Ishikawa (cell line): ENCODE data around the gene NGF.

ENCODE experiments used
- CEBPB ChIP-seq: IDR thresholded peaks from 2 replicates; pipeline ENCODE4 v1.6.1; 2012
- CREB1 ChIP-seq: IDR thresholded peaks from 2 replicates; pipeline ENCODE4 v1.6.1; 2012; ENCODE audit warnings: low read depth
- EGR1 ChIP-seq: IDR thresholded peaks from 2 replicates; pipeline ENCODE4 v1.6.1; 2012
- EP300 ChIP-seq: IDR thresholded peaks from 2 replicates; pipeline ENCODE4 v1.6.1; 2012; ENCODE audit warnings: borderline replicate concordance
- FOXM1 ChIP-seq: IDR thresholded peaks from 2 replicates; pipeline ENCODE4 v1.6.1; 2012; ENCODE audit warnings: low read depth, borderline replicate concordance
- NFIC ChIP-seq: IDR thresholded peaks from 2 replicates; pipeline ENCODE4 v1.6.1; 2012
- RAD21 ChIP-seq: IDR thresholded peaks from 2 replicates; pipeline ENCODE4 v1.6.1; 2012; ENCODE audit warnings: low read depth
- TAF1 ChIP-seq: IDR thresholded peaks from 2 replicates; pipeline ENCODE4 v1.6.1; 2012; ENCODE audit warnings: low read depth, mild to moderate bottlenecking
- TCF12 ChIP-seq: IDR thresholded peaks from 2 replicates; pipeline ENCODE4 v1.6.1; 2012; ENCODE audit warnings: low read depth
- TEAD4 ChIP-seq: IDR thresholded peaks from 2 replicates; pipeline ENCODE4 v1.6.1; 2012
- YY1 ChIP-seq: IDR thresholded peaks from 2 replicates; pipeline ENCODE4 v1.6.1; 2012; ENCODE audit warnings: low read depth
- TF ChIP-seq, protein P1 (sequence below): IDR thresholded peaks from 2 replicates; pipeline ENCODE4 v1.6.1; 2012
- TF ChIP-seq, protein P2 (sequence below): IDR thresholded peaks from 2 replicates; pipeline ENCODE4 v1.6.1; 2012; ENCODE audit warnings: low read depth, mild to moderate bottlenecking
- TF ChIP-seq, protein P3 (sequence below): IDR thresholded peaks from 2 replicates; pipeline ENCODE4 v1.6.1; 2012

DNA sequence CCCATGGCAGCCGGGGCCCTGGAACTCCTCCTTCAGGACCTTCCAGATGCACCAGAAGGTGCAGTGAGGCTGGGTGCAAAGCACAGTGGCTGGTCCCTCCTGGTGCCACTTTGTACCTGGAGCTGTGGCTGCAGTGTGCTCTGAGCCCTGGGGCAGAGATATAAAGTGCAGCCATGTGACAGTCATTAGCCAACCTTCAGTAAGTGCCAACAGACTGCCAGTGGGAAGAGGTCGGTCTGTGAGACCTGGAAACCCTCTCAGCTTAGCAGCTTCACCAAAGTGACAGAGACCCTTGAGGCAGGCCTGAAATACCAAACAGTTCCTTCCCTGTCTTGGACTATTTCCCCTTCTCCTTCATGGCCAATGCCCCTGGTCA is 26.7 kb upstream of the NGF start:
- TF ChIP-seq TAF1 (no peak), EP300 (no peak), YY1 (no peak), EGR1 (no peak), CEBPB (no peak), FOXM1 (no peak), TCF12 (no peak), RAD21 (no peak), NFIC (no peak), CREB1 (no peak), TEAD4 (no peak)
- TF ChIP-seq, protein P1, sequence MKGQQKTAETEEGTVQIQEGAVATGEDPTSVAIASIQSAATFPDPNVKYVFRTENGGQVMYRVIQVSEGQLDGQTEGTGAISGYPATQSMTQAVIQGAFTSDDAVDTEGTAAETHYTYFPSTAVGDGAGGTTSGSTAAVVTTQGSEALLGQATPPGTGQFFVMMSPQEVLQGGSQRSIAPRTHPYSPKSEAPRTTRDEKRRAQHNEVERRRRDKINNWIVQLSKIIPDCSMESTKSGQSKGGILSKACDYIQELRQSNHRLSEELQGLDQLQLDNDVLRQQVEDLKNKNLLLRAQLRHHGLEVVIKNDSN, result no peak
- TF ChIP-seq, protein P2, sequence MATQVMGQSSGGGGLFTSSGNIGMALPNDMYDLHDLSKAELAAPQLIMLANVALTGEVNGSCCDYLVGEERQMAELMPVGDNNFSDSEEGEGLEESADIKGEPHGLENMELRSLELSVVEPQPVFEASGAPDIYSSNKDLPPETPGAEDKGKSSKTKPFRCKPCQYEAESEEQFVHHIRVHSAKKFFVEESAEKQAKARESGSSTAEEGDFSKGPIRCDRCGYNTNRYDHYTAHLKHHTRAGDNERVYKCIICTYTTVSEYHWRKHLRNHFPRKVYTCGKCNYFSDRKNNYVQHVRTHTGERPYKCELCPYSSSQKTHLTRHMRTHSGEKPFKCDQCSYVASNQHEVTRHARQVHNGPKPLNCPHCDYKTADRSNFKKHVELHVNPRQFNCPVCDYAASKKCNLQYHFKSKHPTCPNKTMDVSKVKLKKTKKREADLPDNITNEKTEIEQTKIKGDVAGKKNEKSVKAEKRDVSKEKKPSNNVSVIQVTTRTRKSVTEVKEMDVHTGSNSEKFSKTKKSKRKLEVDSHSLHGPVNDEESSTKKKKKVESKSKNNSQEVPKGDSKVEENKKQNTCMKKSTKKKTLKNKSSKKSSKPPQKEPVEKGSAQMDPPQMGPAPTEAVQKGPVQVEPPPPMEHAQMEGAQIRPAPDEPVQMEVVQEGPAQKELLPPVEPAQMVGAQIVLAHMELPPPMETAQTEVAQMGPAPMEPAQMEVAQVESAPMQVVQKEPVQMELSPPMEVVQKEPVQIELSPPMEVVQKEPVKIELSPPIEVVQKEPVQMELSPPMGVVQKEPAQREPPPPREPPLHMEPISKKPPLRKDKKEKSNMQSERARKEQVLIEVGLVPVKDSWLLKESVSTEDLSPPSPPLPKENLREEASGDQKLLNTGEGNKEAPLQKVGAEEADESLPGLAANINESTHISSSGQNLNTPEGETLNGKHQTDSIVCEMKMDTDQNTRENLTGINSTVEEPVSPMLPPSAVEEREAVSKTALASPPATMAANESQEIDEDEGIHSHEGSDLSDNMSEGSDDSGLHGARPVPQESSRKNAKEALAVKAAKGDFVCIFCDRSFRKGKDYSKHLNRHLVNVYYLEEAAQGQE, result no peak
- TF ChIP-seq, protein P3, sequence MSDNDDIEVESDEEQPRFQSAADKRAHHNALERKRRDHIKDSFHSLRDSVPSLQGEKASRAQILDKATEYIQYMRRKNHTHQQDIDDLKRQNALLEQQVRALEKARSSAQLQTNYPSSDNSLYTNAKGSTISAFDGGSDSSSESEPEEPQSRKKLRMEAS, result no peak
